GM21576 (cell line): ENCODE measurements around the gene AP3B2.
"Not testable (repeated sequence)": the region's sequence is repeated elsewhere in the genome, so short reads cannot be mapped to it uniquely, and the experiment has no call there.

Source experiments
- ATAC-seq: cut with Tn5 transposase; IDR thresholded peaks from one replicate; pipeline ENCODE4 v1.9.1; 2021; ENCODE audit warnings: mild to moderate bottlenecking, moderate library complexity; ENCODE audit not compliant: unreplicated experiment

Gene AP3B2

DNA sequence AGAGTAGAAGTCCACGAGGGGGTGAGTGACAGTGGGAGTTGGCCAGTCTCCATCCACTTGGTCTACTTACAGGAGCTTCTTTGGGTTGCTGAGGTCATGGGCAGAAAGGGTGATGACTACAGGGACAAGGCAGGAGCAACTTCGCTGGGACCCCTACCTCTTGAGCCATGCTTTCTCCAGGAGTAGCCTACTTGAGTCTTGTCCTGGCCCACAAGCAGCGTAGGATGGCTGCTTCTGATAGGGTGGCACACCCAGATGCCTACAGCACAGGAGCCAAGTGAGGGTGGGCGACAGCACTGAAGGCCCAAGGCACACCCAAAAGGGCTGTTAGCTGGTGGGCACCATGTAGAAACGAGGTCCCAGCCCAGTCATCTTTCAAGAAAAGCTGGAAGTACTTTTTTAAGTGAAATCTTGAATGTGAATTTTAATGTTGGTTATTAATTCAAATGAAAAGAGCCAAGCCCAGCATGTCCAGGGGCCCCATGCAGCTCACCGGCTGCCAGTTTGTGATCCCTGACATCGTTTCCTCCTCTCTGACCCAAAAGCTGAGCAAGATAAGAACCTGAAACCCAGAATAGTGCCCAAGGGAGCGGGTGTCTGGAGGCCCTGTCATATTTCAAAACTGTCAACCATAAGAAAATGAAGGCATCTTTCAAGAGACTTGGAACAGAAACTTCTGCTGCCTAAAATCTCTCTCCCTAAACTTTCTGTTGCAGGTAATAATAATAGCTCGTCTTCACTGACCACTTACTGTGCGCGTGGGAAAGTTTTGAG, 60.3 kb downstream of the AP3B2 start:
- no peak for ATAC-seq

DNA sequence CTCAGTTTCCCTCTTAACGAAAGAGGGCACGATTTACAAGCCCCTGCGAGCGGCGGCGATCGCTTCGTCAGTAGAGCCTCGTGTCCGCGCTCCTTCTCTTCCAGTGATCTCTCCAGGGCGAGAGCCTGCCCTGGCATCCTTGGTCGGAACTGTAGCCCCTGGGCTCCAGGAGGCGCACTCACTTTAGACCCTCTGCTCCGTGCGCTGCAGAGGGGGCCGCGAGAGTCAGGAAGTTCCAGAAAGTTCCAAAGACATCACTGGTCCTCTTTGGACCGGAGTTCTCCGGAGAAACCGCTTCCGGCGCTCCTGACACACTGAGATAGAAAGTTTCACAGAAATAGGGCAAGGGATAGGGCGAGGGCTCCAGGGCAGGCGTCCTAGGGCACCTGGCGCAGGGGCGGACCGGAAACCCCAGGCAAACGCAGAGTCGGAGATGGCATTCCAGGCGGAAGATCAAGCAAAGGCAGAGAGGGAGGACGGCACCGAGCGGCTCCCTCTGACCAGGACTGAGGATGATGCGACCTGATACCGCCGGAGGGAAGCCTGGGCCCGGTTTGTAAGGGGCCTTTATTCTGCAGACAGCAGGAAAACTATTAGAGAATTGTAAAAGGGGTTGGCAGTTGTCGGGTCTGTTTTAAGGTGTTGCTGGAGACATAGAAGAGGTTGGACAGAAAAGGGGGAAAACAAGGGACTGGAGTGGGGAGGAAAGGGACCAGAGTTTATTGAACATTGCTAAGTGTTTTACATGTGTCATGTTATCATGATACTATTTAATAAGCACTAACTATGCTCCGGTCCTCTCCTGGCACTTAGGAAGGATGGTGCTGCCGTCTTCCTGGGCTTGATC, 61.2 kb downstream of the AP3B2 start:
- ATAC-seq = no peak

DNA sequence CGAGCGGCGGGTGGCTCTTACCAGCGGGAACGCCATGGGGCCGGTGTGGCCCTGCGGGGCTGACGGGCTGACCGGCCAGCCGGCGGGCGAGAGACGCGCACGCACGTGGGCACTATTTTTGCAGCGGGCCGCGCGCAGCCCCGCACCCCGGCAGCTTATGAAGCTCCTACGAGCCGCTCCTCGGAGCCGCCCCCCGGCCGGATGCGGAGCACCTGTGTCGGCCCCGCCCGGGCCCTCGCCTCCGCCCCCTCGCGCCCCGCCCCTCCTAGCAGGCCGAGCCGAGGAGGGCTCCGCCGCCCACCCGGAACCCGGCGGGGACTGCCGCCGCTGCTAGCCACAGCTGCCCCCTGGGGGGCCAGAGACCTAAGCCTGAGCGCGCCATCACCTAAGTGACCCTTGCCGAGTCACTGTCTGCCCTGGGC, 61.8 kb downstream of the AP3B2 start:
- ATAC-seq = no peak

DNA sequence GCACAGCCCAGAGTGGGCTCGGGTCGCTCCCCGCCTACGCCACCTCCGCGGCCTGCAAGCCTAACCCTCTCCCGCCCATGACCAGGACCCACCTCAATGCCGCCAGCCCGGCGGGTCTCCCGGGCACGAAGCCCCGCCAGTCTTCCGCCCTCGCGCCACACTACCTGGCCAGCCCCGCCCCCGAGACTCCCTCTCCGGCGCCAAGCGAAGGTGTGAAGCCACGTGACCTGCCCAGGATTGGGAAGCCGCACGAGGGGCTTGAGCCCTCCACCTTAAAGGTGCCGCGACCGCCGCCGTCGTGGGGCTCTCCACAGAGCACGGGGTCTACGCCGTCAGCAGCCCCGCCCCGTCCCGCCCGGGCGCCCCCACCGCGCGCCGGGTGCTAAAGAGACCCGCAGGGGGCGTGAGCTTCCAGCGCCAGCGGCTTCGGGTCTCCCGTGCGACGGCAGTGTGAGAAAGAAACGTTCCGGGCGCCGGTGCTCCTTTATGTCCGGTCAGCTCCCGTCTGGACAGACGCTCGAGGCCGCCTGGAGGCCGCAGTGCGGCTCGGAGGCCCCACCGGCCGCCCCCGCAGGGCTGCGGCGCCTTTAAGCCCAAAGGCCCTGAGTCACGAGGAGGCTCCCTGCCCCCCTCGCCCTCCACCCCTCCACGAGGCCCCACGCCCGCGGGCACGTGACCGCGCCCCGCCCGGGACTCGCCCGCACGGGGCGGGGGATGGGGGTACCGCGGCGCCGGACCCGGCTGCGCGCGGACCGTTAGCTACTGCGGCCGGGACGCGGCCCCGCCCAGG, 62.4 kb downstream of the AP3B2 start, which contains the start of gene CPEB1:
Gene CPEB1 (minus strand): TSS at position 319 of the 790 bp plus-strand sequence. CDS start 18,904 bp downstream, outside the sequence.
- no peak for ATAC-seq

DNA sequence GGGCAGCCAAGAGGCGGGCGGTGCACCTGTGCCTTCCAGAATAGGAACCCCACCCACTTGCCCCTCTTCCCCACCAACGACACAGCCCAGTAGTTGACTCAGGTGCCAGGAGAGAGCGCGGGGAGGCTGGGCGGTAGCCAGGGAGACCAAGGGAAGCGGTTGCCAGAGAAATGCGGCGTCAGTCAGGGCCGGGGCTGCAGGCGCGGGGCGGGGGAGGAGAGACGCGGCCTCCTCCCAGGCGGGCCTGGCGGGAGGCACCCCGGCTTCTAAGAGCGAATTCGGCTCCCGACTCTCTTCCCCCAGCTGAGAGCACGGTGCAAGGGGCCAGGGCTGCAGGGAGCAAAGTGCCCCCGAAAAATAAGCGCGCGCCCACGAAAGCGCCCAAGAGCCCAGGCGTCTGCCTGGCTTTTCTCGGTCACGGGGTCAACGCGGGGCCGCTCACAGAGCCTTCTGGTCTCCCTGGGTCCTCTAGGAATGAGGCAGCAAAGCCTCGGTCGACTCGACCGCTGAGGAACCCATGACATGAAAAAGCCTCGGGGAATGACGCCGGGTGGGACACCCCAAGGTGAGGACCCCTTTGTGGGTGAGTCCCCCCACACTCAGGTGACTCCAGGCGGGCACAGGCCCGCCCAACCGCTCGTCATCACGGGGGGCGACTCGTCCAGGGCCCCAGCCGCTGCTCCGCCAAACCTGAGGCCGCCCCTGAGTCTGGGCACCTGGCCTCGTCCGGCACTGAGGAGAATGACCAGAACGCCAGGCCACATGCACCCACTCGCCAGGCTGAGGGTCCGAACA, 63.2 kb downstream of the AP3B2 start:
- ATAC-seq = no peak

DNA sequence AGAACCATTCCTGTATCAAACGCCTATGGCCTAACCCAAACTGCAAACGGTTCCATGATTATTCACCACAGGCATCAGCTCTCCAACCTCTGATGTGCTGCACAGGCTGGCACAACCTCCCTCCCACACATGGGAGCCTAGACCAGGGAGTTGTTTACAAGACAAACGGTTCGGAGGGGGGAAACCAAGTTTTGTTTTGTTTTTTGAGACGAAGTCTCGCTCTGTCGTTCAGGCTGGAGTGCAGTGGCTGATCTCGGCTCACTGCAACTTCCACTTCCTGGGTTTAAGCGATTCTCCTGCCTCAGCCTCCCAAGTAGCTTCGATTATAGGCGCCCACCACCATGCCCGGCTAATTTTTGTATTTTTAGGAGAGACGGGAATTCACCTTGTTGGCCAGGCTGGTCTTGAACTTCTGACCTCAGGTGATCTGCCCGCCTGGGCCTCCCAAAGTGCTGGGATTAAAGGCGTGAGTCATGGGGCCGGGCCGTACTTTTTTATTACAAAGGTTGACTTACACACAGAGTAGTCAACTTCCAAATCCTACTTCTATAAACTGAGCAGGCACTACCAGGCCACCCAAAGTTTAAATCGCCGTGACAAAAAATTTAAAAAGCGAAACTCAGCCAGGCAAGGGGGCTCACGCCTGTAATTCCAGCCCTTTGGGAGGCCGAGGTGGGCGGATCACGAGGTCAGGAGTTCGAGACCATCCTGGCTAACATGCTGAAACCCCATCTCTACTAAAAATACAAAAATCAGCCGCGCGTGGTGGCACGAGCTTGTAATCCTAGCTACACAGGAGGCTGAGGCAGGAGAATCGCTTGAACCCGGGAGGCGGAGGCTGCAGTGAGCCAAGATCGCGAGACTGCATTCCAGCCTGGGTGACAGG, 64.5 kb downstream of the AP3B2 start:
- ATAC-seq = not testable (repeated sequence)

DNA sequence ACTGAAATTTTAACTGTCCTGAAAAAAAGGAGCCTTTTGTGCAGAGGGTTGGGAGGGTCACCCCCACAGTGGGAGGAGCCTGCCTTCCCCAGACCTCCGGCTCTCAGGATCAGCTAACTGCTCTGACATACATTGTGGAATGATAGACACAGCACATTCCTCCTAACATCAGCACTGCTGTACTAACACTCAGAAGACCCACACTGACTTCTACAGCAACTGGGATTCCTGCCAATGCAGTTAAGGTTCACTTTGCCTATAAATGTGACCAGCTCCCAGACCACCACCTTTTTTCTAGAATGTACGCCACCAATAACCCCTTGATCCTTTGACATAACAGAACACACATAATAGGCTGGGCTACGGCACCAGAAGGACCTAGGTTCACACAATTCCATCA, 65.7 kb downstream of the AP3B2 start:
- no peak for ATAC-seq

DNA sequence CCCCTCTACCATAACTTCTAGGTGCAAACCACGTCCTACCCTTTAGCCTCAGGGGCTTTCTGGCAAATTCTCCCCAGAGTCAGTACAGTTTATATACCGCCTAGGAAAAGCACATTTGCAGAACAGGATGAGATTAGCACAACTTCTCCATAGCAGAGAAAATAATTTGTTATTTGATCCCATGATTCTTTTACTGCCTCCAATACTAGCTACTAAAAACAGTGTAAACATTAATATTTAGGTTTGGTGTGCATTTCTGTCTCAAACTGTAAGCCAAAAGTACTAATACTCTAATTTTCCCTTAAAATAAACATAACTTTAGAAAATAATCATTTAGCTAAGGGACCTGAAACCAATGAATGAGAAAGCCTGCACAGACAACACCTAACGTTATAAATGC, 67.0 kb downstream of the AP3B2 start:
- ATAC-seq = no peak

DNA sequence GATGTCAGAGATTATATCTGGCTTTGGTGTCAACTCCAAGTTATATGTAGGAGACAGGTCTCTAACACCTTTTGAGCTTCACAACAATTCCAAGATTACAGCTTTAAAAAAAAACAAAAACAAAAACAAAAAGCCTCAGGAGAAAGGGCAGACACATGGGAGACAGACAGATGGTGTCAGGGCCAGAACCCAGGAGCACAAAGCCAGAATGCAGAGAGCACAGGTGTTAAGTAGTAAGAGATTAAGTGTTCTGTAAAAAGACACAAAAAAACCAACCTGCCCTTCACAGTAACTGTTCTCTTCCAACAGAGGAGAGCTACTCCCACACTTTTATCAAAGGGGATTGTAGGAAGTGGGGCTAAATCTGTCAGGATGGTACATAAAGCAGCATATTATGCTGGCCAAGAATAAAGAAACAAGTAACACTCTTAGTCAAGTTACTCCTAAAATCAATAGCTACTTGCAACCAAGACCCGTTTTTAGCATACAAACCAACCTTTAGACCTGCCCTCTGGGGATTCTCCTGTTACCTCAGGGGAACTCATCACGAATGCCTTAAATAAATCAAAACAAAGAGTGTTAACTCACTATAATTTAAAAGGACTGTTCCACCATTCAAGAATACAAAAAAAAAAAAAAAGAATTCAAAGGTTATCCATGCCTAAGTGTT, 68.4 kb downstream of the AP3B2 start:
- ATAC-seq = no peak

DNA sequence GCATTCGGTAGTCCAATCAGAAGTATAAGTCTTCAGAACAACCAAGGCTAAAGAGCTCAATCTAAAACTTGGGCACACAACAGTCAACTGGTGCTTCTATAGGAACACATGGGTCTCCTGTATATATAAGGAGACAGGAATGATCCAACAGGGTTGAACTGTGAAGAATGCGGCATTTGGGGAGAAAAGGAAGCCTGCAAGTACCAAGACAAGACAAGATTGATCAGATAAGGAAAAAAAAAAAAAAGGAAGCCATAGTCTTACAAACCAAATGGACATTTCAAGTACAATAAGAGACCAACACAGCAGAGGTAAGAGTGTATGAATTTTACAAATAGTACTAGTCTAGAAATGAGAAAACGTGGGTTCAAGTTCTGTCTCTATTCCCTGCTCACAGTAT, 69.0 kb downstream of the AP3B2 start:
- ATAC-seq = no peak

DNA sequence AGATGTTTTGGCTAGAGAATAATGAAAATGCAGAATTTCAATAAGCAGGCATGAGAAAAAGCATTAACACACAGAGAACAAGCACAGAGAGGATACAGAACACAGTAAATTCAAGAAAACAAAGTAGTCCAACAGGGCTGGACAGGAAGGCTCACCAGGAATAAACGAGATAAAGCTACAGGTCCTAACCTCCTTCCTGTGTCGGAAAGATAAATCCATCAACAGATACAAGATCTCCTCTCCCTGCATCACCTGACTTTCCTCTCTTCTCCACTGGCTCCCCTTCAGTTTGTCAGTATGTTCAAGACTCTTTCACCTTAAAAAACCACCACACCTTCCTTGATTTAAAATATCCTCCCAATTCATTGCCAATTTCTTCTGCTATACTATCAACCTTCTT, 73.9 kb downstream of the AP3B2 start:
- no peak for ATAC-seq

DNA sequence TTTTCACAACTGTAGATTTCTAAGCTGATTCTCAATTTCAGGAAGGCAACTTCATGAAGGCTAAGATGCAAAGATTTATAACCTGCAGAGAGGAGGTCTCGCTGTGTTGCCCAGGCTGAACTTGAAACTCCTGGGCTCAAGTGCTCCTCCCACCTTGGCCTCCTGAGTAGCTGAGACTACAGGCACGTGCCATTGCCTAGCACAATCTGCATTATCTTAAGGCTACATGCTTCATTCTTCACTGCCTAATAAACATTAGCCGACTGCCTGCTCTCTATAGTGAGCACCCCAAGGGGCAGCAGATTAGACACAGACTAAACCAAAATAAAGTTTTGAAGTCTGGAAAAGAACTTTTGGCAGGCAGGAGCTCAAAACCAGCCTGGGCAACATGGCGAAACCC, 79.6 kb downstream of the AP3B2 start:
- no peak for ATAC-seq

DNA sequence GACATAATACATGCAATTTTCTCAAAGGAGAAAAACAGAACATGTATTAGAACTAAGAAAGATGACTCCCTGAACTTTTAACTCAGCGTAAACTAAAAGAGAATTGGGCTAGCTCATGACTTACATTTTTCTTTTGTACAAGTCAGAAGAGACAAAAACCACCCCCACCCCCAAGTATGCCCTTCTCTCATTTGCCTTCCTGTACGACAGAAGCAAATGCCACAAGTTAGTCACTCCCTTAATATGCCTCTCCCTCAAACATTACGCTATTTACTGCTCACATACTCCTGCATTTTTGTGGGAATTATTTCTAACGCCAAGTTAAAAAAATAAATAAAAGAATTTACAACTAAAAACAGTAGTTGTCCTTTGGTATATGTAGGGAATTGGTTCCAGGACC, 84.5 kb downstream of the AP3B2 start:
- ATAC-seq = no peak

DNA sequence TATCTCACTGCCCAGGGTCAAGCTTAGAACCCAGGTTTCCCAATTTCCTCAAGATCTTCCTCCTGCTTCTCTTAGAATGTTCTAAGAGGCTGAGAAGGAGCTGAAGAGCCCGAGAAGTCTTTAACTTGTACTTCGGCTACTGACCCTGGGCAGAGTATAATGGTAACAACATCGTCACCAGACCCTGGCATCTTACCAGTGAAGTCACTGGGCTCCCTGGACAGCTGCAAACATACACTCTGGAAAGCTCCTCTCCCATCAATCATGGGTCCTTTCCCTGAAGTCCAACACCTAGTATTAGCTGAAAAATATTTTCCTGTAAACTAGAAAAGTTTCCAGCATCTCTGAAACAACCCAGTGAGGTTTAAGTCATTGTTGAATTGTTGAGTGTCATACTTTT, 85.2 kb downstream of the AP3B2 start:
- ATAC-seq = no peak

DNA sequence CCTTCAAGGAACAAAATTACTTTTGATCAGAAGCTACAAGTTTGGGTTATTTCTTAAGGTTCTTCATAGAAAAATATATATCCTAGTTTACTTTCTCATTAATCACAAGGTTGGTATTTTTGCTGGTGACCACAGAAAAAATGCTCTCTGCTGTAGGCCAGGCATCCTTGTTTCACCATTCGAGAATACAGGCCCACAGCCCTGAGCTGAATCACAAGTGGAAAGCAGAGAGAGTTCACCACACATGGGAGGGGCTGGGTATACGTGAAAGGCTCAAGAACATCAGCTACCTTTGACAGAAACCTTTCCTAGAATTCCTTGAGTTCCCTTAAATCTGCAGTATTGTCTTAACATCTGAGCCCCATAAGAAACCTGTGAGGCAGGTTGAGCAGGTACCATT, 85.7 kb downstream of the AP3B2 start:
- no peak for ATAC-seq

DNA sequence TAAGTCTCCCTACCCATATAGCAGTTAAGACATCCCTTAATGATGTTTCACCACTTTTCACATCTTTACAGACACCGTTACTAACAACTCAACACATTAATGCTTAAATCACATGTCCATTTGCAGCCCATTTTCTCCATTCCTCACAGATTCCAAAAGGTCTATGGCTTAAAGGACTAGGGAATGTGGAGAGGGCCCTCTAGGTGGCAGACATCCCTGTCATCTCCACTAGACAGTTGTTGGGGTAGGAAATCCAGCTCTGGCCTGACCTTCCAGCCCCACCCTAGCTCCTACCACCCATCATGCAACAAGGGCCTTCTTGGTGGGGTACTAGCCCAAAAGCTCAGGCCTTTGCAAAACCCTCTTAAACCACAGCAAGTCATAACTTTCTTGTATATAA, 87.7 kb downstream of the AP3B2 start:
- no peak for ATAC-seq

DNA sequence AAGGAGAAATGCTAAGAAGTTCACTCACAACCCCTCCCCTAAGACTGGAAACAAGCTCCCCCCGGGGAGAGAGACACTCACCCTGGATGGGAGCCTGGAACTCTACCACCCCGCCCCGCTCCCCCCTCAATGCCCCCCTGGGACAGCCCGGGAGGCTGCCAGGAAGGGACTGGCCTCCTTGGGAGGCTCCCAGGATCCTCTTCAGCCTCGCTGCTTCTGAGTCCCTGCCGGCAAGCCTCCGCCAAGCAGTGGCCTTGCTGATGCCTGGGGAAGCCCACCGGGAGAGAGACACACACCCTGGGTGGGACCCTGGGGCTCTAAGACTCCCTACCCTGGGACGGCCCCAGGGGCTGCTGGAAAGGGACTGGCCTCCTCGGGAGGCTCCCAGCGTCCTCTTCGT, 95.9 kb downstream of the AP3B2 start:
- ATAC-seq = no peak

DNA sequence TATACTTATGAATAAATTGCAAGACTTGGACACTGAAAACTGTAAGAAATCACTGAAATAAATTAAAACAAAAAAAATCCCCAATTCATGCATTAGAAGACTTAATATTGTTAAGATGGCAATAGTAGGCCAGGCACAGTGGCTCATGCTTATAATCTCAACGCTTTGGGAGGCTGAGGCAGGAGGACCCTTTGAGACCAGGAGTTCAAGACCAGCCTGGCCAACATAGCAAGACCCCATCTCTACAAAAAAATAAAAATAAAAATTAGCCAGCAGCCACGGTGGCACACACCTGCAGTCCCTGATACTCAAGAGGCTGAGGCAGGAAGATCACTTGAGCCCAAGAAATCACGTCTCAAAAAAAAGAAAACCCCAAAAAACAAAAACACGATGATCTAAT, 98.3 kb downstream of the AP3B2 start:
- ATAC-seq = no peak
